Karpas-422 (cell line): ENCODE measurements around the gene CISD2. TPM values are rescaled to one million over a fixed set of nuclear protein-coding genes. Genes with fewer than 3 reads are reported as not detected.
"Not testable (repeated sequence)": the region's sequence is repeated elsewhere in the genome, so short reads cannot be mapped to it uniquely, and the experiment has no call there.

Experiments
- DNase-seq: peaks from one replicate; pipeline ENCODE4 v3.0.0-alpha.2; 2015
- H2AFZ ChIP-seq: fragments of 200-600 bp; sonication (generic); 2 replicates; pipeline ENCODE4 v1.6.1; 2014; ENCODE audit warnings: antibody characterized with exemption, low read length, mixed read lengths
- H3K27ac ChIP-seq: fragments of 200-600 bp; sonication (generic); 2 replicates; pipeline ENCODE4 v1.5.1; 2014; ENCODE audit warnings: mild to moderate bottlenecking, low read length, moderate library complexity
- H3K27me3 ChIP-seq: fragments of 200-600 bp; sonication (generic); 2 replicates; pipeline ENCODE4 v1.6.1; 2014; ENCODE audit warnings: low read length, mixed read lengths
- H3K36me3 ChIP-seq: fragments of 200-600 bp; sonication (generic); 2 replicates; pipeline ENCODE4 v1.6.1; 2014; ENCODE audit warnings: low read length, mixed read lengths; ENCODE audit not compliant: insufficient read depth
- H3K4me1 ChIP-seq: fragments of 200-600 bp; sonication (generic); 2 replicates; pipeline ENCODE4 v1.6.1; 2014; ENCODE audit warnings: mild to moderate bottlenecking, low read length, mixed read lengths
- H3K4me2 ChIP-seq: fragments of 200-600 bp; sonication (generic); 2 replicates; pipeline ENCODE4 v1.6.1; 2014; ENCODE audit warnings: low read length, low read depth, mild to moderate bottlenecking; ENCODE audit not compliant: poor library complexity, severe bottlenecking
- H3K4me3 ChIP-seq: fragments of 200-600 bp; sonication (generic); 2 replicates; pipeline ENCODE4 v1.5.1; 2014; ENCODE audit warnings: mild to moderate bottlenecking, antibody characterized with exemption, low read length, mixed read lengths
- H3K79me2 ChIP-seq: fragments of 200-600 bp; sonication (generic); 2 replicates; pipeline ENCODE4 v1.6.1; 2014; ENCODE audit warnings: mild to moderate bottlenecking, low read length, mixed read lengths
- H3K9ac ChIP-seq: fragments of 200-600 bp; sonication (generic); 2 replicates; pipeline ENCODE4 v1.6.0; 2014; ENCODE audit warnings: low read length
- H3K9me2 ChIP-seq: fragments of 200-600 bp; sonication (generic), shearing (Covaris generic); replicated peaks from 2 replicates; pipeline ENCODE4 v1.6.0; 2014; ENCODE audit warnings: mild to moderate bottlenecking, low read length, moderate library complexity; ENCODE audit not compliant: insufficient read depth
- H3K9me3 ChIP-seq: fragments of 300-700, 200-600 bp; sonication (generic); 2 replicates; pipeline ENCODE4 v1.6.1; 2014; ENCODE audit warnings: low read length, mixed read lengths
- H4K20me1 ChIP-seq: fragments of 200-600 bp; sonication (generic); 2 replicates; pipeline ENCODE4 v1.6.1; 2014; ENCODE audit warnings: mild to moderate bottlenecking, antibody characterized with exemption, low read length, low read depth; ENCODE audit not compliant: insufficient read depth
- total RNA-seq: library from RNA; depleted of rRNA; stranded (reverse); fragments of >200 nt; shearing (Covaris generic); gene quantifications from 2 replicates; pipeline ENCODE4 v1.2.3, GENCODE V29; 2014; ENCODE audit warnings: low replicate concordance; rRNA removed

The CISD2 gene
- 53.8 and 70.3 TPM in 2 replicates for total RNA-seq

GRCh38 chr4:102868781-102869568 lies at the start of gene CISD2:
CISD2 (plus strand) TSS chr4:102868992; CDS start chr4:102869085, 93 bp downstream.
- H3K9me3 ChIP-seq: no peaks in the 10 kb centered on the region
- peak within 1 kb of the TSS; percentile 75 for H3K9ac ChIP-seq
- DNase-seq: peak; percentile 97
- no peaks in the 10 kb centered on the region for H4K20me1 ChIP-seq
- H3K4me3 ChIP-seq: peak within 1 kb of the TSS; percentile 76
- H3K79me2 ChIP-seq: peaks cover 92% of the 10 kb centered on the region
- H2AFZ ChIP-seq: peak within 1 kb of the TSS; percentile 13; the same call in 1 of the 2 replicates
- H3K4me2 ChIP-seq: peak within 1 kb of the TSS; percentile 88
- H3K36me3 ChIP-seq: peaks cover 40% of the 10 kb centered on the region
- H3K27me3 ChIP-seq: no peaks in the 10 kb centered on the region
- peak within 1 kb of the TSS; percentile 90 for H3K27ac ChIP-seq
- no peaks in the 10 kb centered on the region for H3K9me2 ChIP-seq
- H3K4me1 ChIP-seq: peaks cover 34% of the 10 kb centered on the region

GRCh38 chr4:102819100-102819499 lies 49.7 kb upstream of the CISD2 start:
- not testable (repeated sequence) for H3K4me2 ChIP-seq, H3K4me3 ChIP-seq

GRCh38 chr4:102819588-102820365 lies 49.0 kb upstream of the CISD2 start:
- Histone ChIP-seq H3K27ac (no peak overlapping the region), H3K9ac (no peak overlapping the region), H3K27me3 (no peaks in the 10 kb centered on the region), H3K9me2 (no peaks in the 10 kb centered on the region), H2AFZ (no peak overlapping the region), H3K4me2 (no peak overlapping the region), H3K79me2 (peaks cover 100% of the 10 kb centered on the region), H3K36me3 (peaks cover 74% of the 10 kb centered on the region), H3K4me3 (no peak overlapping the region), H3K4me1 (peaks cover 85% of the 10 kb centered on the region), H4K20me1 (peaks cover 84% of the 10 kb centered on the region), H3K9me3 (no peaks in the 10 kb centered on the region)
- DNase-seq: no peak

More at GRCh38 chr4:102819100-102819499, 49.7 kb upstream of the CISD2 start:
- H3K27me3 ChIP-seq, H3K9me3 ChIP-seq, H3K9me2 ChIP-seq, H3K27ac ChIP-seq, DNase-seq, H2AFZ ChIP-seq, H3K9ac ChIP-seq: not testable (repeated sequence)
- H3K4me1 ChIP-seq: peaks cover 83% of the 10 kb centered on the region
- H3K79me2 ChIP-seq: peaks cover 100% of the 10 kb centered on the region
- H3K36me3 ChIP-seq: peaks cover 67% of the 10 kb centered on the region
- H4K20me1 ChIP-seq: peaks cover 82% of the 10 kb centered on the region

DNA sequence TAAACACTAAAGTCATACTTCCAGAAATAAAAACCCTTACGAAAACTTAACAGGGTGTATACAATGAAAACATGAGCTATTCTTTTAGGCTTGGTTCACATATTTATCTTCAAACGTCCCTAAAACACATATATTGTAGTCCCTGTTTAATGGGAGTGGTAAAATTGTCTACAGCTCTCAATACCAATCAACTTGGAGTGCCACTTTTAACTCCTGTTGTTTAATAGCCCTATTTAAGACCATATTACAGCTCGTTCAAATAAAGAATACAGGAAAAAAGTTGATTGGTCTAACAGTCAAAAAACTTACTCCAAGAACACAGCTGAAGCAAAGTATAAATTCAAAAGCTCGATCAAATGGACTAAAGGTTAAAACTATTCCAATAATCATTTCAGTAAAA lies 45.3 kb upstream of the CISD2 start:
- H3K79me2 ChIP-seq: peaks cover 89% of the 10 kb centered on the region
- H4K20me1 ChIP-seq: peaks cover 68% of the 10 kb centered on the region
- no peaks in the 10 kb centered on the region for H3K27me3 ChIP-seq
- H2AFZ ChIP-seq: no peak overlapping the region
- peaks cover 60% of the 10 kb centered on the region for H3K4me1 ChIP-seq
- no peak overlapping the region for H3K9ac ChIP-seq
- H3K36me3 ChIP-seq: peaks cover 64% of the 10 kb centered on the region
- H3K4me3 ChIP-seq: peak overlapping the region; percentile 93
- no peak overlapping the region for H3K27ac ChIP-seq
- H3K4me2 ChIP-seq: peak overlapping the region; percentile 83
- DNase-seq: no peak
- H3K9me3 ChIP-seq: no peaks in the 10 kb centered on the region
- H3K9me2 ChIP-seq: no peaks in the 10 kb centered on the region

DNA sequence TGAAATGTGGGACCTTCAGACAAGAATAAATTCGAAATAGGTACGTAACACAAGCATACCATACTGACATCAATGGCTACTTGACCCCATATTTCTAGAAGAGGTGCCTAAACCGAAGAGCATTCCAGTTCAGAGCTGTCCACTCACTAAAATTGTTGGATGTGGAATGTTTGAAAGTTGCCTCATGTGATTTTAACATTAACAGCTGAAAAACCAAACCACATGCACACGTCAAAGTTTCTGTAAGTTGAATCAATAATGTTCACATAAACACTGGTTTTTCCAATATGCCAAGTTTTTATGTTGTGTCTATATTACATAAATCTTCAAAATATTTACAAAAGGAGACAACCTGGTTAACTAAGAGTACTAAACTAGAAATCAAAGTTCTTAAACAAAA lies 44.9 kb upstream of the CISD2 start:
- Histone ChIP-seq H3K27ac (peak overlapping the region; percentile 94; the same call in 1 of the 2 replicates), H3K36me3 (peaks cover 60% of the 10 kb centered on the region), H3K4me3 (peak overlapping the region; percentile 93)

GRCh38 chr4:102824398-102824797 lies 44.4 kb upstream of the CISD2 start:
- Histone ChIP-seq H3K27ac (peak overlapping the region; percentile 94), H3K36me3 (peaks cover 60% of the 10 kb centered on the region), H2AFZ (no peak overlapping the region), H3K9me2 (no peaks in the 10 kb centered on the region), H4K20me1 (peaks cover 60% of the 10 kb centered on the region), H3K4me2 (peak overlapping the region; percentile 83), H3K9ac (peak overlapping the region; percentile 97), H3K9me3 (no peaks in the 10 kb centered on the region), H3K4me3 (peak overlapping the region; percentile 93), H3K4me1 (peaks cover 62% of the 10 kb centered on the region), H3K27me3 (no peaks in the 10 kb centered on the region), H3K79me2 (peaks cover 89% of the 10 kb centered on the region)
- no peak for DNase-seq

More for the DNA sequence above, 44.9 kb upstream of the CISD2 start:
- no peaks in the 10 kb centered on the region for H3K9me3 ChIP-seq
- H3K27me3 ChIP-seq: no peaks in the 10 kb centered on the region
- H3K9me2 ChIP-seq: no peaks in the 10 kb centered on the region
- H4K20me1 ChIP-seq: peaks cover 64% of the 10 kb centered on the region
- H3K4me2 ChIP-seq: peak overlapping the region; percentile 83
- H3K4me1 ChIP-seq: peaks cover 58% of the 10 kb centered on the region
- H3K79me2 ChIP-seq: peaks cover 89% of the 10 kb centered on the region
- H2AFZ ChIP-seq: no peak overlapping the region
- H3K9ac ChIP-seq: peak overlapping the region; percentile 97; the same call in 1 of the 2 replicates
- no peak for DNase-seq

GRCh38 chr4:102825261-102826091 lies 43.3 kb upstream of the CISD2 start:
- Histone ChIP-seq H3K27ac (peak overlapping the region; percentile 94), H3K4me2 (peak overlapping the region; percentile 83), H3K4me1 (peaks cover 56% of the 10 kb centered on the region), H2AFZ (no peak overlapping the region), H3K79me2 (peaks cover 89% of the 10 kb centered on the region), H4K20me1 (peaks cover 51% of the 10 kb centered on the region), H3K4me3 (peak overlapping the region; percentile 93), H3K9ac (peak overlapping the region; percentile 97), H3K27me3 (no peaks in the 10 kb centered on the region), H3K36me3 (peaks cover 49% of the 10 kb centered on the region), H3K9me3 (no peaks in the 10 kb centered on the region), H3K9me2 (no peaks in the 10 kb centered on the region)
- peak; percentile 79 for DNase-seq
